CD1c-positive myeloid dendritic cell (primary cell): Measurements from ENCODE around the gene APP.
"Not testable (repeated sequence)": the region's sequence is repeated elsewhere in the genome, so short reads cannot be mapped to it uniquely, and the experiment has no call there.

Source experiments
- DNase-seq: peaks from one replicate; pipeline ENCODE4 v3.0.0-alpha.2; 2016; ENCODE audit errors: extremely low spot score

The APP gene

DNA sequence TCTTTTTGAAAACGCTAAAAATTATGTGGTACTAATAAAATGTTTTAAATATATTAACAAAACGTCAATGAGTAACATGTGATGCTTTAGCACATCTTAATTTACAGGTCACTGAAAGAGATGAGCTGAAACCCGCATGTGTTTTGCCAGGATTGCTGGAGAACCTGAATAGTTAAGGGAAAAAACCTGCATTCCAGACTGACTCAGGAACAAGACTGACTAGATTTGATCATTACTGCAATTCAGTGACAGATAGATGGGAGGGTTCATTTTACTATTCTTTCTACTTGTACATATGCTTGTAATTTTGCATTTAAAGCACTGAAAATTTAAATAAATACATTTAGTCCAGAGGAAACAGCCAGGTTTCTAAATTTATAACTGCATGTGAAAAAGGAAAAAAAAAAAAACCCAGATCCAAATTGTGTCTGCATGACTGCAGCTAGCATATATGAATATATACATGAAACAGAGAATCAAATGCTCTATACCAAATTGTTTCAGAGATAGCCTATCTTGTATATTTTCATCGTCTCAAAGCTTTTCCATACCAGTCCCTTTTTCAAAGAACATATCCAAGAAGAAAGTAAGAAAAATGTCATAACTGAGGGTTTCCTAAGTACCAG is 71.7 kb downstream of the APP start:
- DNase-seq: no peak

- DNase-seq: no peak
Measured at GRCh38 chr21:26097475-26097874, 73.1 kb downstream of the APP start.

GRCh38 chr21:26096494-26097371 is 73.8 kb downstream of the APP start:
- no peak for DNase-seq

DNA sequence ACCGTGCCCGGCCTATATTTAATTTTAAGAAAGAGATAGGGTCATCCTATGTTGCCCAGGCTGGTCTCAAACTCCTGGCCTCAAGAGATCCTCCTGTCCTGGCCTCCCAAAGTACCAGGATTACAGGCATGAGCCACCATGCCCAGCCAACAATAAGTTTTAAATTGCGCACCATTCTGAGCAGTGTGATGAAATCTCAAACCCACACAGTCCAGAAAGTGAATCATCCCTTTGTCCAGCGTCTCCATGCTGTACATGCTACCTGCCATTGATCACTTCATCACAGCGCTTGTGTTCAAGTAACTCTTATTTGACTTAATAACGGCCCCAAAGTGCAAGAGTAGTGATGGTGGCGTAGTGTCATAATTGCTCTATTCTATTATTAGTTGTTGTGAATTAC is 75.4 kb downstream of the APP start:
- DNase-seq: no peak

DNA sequence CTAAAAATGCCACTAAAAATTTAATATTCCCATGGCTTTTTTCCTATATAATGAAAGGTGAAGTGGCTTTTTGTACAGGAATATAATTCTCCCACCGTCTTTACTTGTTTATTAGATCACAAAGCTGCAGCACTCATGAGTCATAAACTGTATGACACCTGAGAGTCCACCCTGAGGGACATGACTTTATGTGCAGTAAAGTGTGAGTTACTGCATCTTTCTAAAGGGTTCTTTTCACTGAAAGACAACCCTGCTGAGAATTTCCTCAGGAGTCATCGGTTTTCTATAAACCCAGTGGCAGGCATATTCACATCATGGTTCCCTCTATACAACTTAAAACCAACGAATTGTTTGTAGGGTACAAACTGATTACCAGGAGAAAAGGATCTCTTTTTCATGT is 77.4 kb downstream of the APP start:
- no peak for DNase-seq

DNA sequence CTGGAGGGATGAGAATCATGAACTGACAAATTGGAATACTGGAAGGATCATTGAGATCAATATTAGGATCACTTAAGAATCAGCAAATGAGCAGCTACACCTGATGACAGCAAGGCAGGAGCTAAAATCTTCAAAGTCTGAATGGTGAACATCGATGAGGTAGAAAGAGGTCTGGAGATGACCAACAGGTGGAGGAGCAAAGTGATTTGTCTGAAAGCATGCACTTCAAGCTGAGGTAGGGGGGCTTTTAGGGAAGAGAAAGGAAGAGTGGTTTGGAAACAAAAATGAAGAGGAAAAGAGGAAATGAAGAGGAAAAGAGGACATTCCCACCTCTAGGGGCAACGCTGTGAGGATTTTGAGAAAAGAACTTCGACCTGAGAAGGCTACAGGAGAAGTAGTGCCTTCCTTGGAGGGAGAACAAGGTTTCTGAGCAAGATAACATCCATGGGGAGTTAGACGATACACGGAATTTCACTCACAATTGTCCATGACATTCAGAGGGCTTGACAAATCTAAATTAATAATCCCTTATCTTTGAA is 79.0 kb downstream of the APP start:
- DNase-seq: no peak

DNA sequence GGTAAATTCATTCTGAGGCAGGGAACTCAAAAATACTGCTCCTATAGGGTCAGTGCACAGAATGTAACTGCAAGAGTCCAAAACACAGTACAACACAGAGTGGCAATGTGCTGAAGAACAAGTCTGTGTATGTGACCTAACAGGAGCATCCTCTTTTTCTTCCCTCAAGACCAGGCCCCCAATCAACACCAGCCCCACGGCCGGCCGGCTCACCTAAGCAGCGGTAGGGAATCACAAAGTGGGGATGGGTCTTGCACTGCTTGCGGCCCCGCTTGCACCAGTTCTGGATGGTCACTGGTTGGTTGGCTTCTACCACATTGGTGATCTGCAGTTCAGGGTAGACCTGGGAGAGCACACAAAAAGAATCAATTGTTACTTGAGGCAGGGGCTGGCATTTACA is 80.8 kb downstream of the APP start:
- no peak for DNase-seq

- no peak for DNase-seq
Measured at GRCh38 chr21:26087223-26087918, 83.2 kb downstream of the APP start.

DNA sequence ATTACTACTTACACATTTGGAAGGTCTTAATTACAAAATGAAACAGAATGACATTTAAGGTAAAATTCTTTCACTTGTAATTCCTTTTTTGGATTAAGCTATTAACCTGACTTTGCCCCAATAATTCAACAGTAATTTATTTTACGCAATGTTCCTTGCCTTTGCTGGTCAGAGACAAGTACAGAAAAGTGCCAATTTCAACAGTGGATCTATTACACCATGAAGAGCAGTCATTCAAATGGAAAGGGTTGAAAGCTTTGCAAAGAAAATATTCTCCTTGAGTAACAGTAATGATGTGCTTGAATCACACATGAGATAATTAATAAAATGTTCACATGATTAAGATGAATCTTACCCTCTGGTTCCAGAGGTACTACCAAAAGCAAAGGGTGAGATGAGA is 84.7 kb downstream of the APP start:
- no peak for DNase-seq

DNA sequence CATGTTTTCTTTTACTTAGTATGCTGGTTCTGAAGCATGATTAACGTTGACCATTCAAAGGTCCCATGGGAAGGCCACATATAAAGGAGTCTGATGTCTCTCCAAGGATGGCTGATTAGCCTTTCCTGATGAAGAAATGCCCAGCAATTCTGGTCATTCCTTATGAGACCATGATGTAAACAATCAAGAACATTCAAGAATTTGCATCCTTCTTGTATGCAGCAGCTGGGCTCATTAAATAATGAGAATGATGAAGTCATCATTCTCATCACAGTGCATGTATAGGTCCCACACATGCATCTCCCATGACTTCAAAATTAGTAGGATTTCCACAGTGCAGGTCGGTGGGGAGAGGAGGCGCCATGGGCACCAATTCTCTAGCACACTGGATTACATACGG is 85.4 kb downstream of the APP start:
- DNase-seq: no peak

- no peak for DNase-seq
Measured at GRCh38 chr21:26082549-26082948, 88.0 kb downstream of the APP start.

GRCh38 chr21:26081175-26081760 is 89.3 kb downstream of the APP start:
- DNase-seq: not testable (repeated sequence)

DNA sequence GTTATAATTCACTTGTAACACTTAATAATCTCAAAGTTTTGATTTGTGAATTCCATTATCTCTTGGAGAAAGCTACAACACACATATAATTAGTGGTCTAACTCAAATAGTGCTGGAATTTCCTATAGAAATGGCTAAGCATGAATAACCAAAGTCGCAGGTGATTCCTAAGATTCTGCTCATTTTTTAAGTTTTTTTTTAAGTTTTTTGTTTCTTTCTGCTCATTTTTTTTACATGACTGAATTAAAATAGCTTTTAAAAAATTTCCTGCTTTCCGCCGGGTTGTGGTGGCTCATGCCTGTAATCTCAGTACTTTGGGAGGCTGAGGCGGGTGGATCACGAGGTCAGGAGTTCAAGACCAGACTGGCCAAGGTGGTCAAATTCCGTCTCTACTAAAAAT is 90.4 kb downstream of the APP start:
- no peak for DNase-seq

- DNase-seq: no peak
Measured at GRCh38 chr21:26079366-26079765, 91.2 kb downstream of the APP start.

DNA sequence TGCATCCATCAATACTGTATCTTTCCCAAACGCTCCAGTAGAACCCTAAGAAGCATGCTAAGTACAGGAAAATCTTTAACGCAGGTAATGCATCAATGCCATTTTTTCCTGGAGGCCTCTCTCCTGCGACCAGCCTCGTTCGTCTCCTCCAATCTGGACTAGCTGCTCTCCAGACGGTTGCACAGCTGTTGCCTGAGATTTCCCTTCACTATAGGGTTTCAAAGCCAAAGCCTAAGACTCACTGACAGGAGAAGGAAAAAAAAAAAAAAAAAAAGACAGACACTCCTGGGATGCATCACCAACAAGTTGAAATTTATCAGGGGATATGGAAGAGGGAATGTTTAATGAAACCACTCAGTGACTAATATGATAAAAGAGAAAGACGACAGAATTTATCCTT is 93.0 kb downstream of the APP start:
- no peak for DNase-seq

- DNase-seq: no peak
Measured at GRCh38 chr21:26072666-26073615, 97.6 kb downstream of the APP start.

GRCh38 chr21:26070822-26071425 is 99.6 kb downstream of the APP start:
- no peak for DNase-seq

GRCh38 chr21:26070121-26070520 is 100.4 kb downstream of the APP start:
- no peak for DNase-seq

- DNase-seq: no peak
Measured at GRCh38 chr21:26068776-26069175, 101.8 kb downstream of the APP start.

DNA sequence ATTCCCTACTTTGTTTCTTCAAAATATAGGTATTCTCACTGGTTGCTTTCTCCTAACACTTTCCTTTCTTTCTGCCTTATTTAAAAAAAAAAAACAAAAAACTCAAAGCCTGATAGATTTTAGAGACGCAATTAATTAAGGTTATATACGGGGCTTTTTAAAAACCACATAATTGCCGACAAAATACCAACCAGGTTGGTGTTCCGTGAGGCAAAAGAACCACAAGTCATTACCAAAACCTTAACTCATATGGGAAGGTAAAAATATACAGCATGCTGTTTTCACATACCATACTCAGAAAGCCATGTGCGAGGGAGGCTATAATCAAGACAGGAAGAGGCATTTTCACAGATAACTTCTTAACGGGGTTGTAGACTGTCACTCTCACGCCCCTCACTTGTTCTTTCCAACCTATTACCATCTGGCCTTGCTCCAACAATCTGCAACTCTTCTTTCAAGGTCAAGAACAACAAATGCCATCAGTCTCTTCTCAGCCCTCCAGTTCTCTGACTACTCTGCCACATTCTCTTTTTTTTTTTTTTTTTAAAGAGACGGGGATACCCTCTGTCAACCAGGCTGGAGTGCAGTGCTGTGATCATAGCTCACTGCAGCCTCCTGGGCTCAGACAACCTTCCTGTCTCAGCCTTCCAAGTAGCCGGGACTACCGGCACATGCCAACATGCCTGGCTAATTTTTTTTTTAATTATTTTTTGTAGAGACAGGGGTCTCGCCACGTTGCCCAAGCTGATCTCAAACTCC is 102.6 kb downstream of the APP start:
- DNase-seq: no peak
